Renal cortical epithelial cell (primary cell): ENCODE measurements around the gene MVB12B. TPM values are rescaled to one million over a fixed set of nuclear protein-coding genes. Genes with fewer than 3 reads are reported as not detected.

Experiments
- DNase-seq: peaks from one replicate; pipeline ENCODE4 v3.0.0-alpha.2; 2011; ENCODE audit warnings: low read depth
- total RNA-seq: library from RNA; depleted of rRNA; stranded (reverse); fragments of >200 nt; gene quantifications from 2 replicates; pipeline ENCODE4 v1.2.3, GENCODE V29; 2014

Gene MVB12B
- total RNA-seq, 1 donor from 2014 or later = 5.3 TPM

GRCh38 chr9:126451316-126451885 lies 124.8 kb downstream of the MVB12B start:
- no peak for DNase-seq

- DNase-seq = no peak
These were observed 125.5 kb downstream of the MVB12B start for GRCh38 chr9:126452106-126452505.

- no peak for DNase-seq
These were observed 126.7 kb downstream of the MVB12B start for GRCh38 chr9:126453156-126453963.

GRCh38 chr9:126454215-126454614 lies 127.6 kb downstream of the MVB12B start:
- no peak for DNase-seq

GRCh38 chr9:126454795-126455194 lies 128.2 kb downstream of the MVB12B start:
- DNase-seq = no peak

GRCh38 chr9:126456441-126457174 lies 130.0 kb downstream of the MVB12B start:
- no peak for DNase-seq

GRCh38 chr9:126457175-126457547 lies 130.5 kb downstream of the MVB12B start:
- DNase-seq = no peak

GRCh38 chr9:126457890-126458289 lies 131.3 kb downstream of the MVB12B start:
- DNase-seq = no peak

GRCh38 chr9:126459126-126459525 lies 132.5 kb downstream of the MVB12B start:
- no peak for DNase-seq

GRCh38 chr9:126459546-126459945 lies 132.9 kb downstream of the MVB12B start:
- no peak for DNase-seq

- DNase-seq = no peak
These were observed 133.6 kb downstream of the MVB12B start for GRCh38 chr9:126459965-126460843.

GRCh38 chr9:126461029-126461428 lies 134.4 kb downstream of the MVB12B start:
- no peak for DNase-seq

- no peak for DNase-seq
These were observed 135.0 kb downstream of the MVB12B start for GRCh38 chr9:126461608-126462007.

- no peak for DNase-seq
These were observed 136.0 kb downstream of the MVB12B start for GRCh38 chr9:126462617-126463016.

- no peak for DNase-seq
These were observed 136.8 kb downstream of the MVB12B start for GRCh38 chr9:126463426-126463825.

- no peak for DNase-seq
These were observed 138.2 kb downstream of the MVB12B start for GRCh38 chr9:126464694-126465441.

- no peak for DNase-seq
These were observed 139.3 kb downstream of the MVB12B start for GRCh38 chr9:126465977-126466376.

GRCh38 chr9:126468141-126468825 lies 141.7 kb downstream of the MVB12B start:
- no peak for DNase-seq

- DNase-seq = no peak
These were observed 143.8 kb downstream of the MVB12B start for GRCh38 chr9:126470241-126470993.
